BJ (cell line): Measurements from ENCODE around the gene HOMER3. TPM values are rescaled to one million over a fixed set of nuclear protein-coding genes. Genes with fewer than 3 reads are reported as not detected.

Experiments
- CTCF ChIA-PET: fragments of 350-600 bp; formaldehyde crosslinking; extraction: SDS; loops from one replicate; lab custom pipeline; 2021; ENCODE audit warnings: antibody characterized with exemption, inconsistent platforms; lab: Yijun Ruan, JAX
- POLR2A ChIA-PET: fragments of 300-600 bp; sonication (Branson Sonifier 250); formaldehyde crosslinking; extraction: SDS; loops from one replicate; lab custom pipeline; 2021; ENCODE audit warnings: antibody characterized with exemption; lab: Charles Lee
- DNase-seq: peaks from one replicate; pipeline ENCODE4 v3.0.0-alpha.2; 2011; ENCODE audit warnings: low read depth
- H3K27me3 ChIP-seq: 2 replicates; pipeline ENCODE4 v1.6.0; 2011; ENCODE audit warnings: low read length; ENCODE audit not compliant: control insufficient read depth, insufficient read depth
- H3K36me3 ChIP-seq: 2 replicates; pipeline ENCODE4 v1.5.1; 2011; ENCODE audit warnings: low read length; ENCODE audit not compliant: control insufficient read depth, insufficient read depth
- H3K4me3 ChIP-seq: 2 replicates; pipeline ENCODE4 v1.5.1; 2011; ENCODE audit warnings: low read depth, mild to moderate bottlenecking, control low read depth, low read length
- polyA plus RNA-seq: library from polyadenylated mRNA; depleted of rRNA; stranded (reverse); fragments of >200 nt; gene quantifications from 2 replicates; pipeline ENCODE4 v1.2.3, GENCODE V29; 2011
- TF ChIP-seq, protein P1 (sequence below): IDR thresholded peaks from 2 replicates; pipeline ENCODE4 v1.5.1; 2011; ENCODE audit warnings: low read depth, mild to moderate bottlenecking, control low read depth, inconsistent platforms, low read length, moderate library complexity; ENCODE audit not compliant: insufficient read depth

Gene HOMER3
- polyA plus RNA-seq, 1 experiment: 55.3 TPM

DNA sequence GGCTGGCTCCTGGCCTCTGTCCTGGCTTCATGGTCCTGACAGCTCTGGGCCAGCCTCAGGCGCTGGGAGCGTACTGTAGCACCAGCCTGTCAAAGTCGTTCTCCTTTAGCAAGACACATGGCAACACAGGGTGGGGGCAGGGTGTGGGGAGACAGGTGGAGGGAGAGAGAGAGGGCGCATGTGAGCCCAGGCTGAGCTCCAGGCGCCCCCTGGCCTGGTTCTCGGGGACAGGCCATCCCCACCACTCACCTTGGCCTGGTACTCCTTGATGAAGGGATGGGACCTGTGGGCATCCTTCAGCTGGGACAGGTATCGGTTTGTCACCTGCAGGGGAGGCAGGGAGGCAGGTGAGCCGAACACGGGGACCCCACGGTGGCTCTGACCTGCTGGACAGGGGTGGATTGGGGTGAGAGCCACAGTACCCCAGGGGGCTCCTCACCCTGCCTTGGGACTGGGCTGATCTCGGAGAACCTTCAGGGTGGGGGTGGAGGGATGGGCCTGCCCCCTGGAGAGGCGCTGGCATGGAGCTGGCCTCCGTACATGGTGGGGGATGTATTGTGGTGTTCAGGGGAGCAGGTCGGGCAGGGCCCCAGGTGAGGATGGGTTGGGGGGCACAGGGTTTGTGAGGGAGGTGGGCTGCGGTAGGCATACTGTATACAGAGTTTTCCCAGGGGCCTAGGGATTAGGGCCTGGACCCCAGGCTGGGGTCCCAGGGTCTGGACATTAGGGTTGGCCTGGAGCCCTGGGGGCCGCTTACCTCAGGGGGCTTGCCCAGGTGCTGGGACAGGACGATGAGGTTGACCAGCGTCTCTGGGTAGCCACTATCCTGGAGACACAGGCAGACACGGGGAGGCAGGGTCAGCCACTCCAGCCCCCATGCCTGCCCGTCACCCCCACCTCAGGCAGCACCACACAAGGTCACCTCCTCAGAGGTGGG, 41.1 kb downstream of the HOMER3 start:
- no peak for DNase-seq
- CTCF ChIA-PET: interaction anchor here (1.3 kb wide), 1 partner anchor 86 kb away, joined by 3 read pairs; no protein-coding TSS in a partner anchor

DNA sequence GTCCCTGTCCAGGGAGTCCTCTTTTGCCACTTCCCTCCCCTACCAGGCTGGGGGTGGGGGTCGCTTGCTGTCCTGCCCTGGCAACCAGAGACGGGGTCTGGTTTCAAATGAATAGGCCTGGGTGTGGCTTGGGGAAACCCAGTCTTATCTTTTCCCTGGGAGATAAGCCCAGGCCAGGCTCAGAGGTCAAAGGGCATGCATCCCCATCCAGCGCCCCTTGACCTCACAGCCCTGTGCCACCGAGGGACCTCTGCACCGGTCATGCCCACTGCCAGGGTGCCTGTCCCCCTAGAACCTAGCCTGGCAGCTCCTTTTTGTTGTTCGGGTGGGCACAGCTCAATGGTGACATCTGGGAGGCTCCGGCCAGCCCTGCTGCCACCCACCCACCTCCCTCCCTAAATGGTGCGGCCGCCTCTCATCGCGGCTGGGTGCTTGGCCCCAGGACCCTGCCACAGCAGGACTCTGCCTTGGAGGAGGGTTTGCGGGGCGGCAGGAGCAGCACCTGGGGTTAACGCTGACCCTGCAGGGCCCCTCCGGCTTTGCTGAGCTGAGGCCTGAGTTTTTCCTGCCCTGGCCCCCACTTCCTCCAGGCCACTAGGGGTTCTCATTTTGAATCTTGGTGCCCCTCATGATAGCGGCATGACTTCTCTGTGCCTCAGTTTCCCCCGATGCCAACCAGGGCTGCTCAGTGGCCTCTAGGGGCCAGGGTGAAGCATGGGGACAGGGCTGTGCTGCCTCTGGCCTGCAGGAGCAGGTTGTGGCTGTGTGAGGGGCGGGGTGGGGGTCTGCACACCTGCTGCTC, 42.2 kb downstream of the HOMER3 start:
- POLR2A ChIA-PET: no interaction called here
- DNase-seq: no peak
- H3K4me3 ChIP-seq: no peak overlapping the region
- peaks cover 20% of the 10 kb centered on the region for H3K36me3 ChIP-seq
- CTCF ChIA-PET: no interaction called here
- TF ChIP-seq, protein P1, sequence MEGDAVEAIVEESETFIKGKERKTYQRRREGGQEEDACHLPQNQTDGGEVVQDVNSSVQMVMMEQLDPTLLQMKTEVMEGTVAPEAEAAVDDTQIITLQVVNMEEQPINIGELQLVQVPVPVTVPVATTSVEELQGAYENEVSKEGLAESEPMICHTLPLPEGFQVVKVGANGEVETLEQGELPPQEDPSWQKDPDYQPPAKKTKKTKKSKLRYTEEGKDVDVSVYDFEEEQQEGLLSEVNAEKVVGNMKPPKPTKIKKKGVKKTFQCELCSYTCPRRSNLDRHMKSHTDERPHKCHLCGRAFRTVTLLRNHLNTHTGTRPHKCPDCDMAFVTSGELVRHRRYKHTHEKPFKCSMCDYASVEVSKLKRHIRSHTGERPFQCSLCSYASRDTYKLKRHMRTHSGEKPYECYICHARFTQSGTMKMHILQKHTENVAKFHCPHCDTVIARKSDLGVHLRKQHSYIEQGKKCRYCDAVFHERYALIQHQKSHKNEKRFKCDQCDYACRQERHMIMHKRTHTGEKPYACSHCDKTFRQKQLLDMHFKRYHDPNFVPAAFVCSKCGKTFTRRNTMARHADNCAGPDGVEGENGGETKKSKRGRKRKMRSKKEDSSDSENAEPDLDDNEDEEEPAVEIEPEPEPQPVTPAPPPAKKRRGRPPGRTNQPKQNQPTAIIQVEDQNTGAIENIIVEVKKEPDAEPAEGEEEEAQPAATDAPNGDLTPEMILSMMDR: no peak
- H3K27me3 ChIP-seq: peaks cover 7% of the 10 kb centered on the region

More for the DNA sequence above, 41.1 kb downstream of the HOMER3 start:
- Histone ChIP-seq H3K4me3 (no peak overlapping the region), H3K27me3 (peaks cover 1% of the 10 kb centered on the region), H3K36me3 (peaks cover 26% of the 10 kb centered on the region)
- TF ChIP-seq, protein P1: no peak
- POLR2A ChIA-PET: no interaction called here

DNA sequence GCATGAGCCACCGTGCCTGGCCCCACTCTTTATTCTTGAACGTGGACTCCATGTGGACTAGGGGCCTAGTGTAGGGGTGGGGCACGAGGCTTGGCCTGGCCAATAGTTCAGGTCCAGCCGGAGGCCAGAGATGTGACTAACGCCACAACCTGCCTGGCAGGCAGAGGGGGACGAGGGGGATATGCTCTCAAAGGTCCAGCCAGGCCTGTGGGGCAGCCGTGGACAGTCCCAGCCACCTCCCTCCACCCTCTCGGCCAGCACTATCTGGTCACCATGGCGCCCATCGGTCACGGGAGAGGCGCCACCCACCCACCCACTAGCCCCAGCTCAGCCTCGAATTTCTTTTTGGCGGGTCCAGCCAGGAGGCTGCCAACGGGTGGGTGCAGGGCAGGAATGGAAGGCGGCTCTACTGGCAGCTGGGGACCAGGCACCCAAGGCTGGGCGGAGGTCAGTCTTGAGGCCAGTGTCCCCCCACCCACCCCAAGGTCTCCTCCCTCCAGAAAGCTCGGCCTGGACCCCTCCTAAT, 42.9 kb downstream of the HOMER3 start:
- TF ChIP-seq, protein P1: no peak
- DNase-seq: no peak
- H3K4me3 ChIP-seq: no peak overlapping the region
- H3K27me3 ChIP-seq: peaks cover 7% of the 10 kb centered on the region
- peaks cover 16% of the 10 kb centered on the region for H3K36me3 ChIP-seq
- CTCF ChIA-PET: no interaction called here
- POLR2A ChIA-PET: no interaction called here

DNA sequence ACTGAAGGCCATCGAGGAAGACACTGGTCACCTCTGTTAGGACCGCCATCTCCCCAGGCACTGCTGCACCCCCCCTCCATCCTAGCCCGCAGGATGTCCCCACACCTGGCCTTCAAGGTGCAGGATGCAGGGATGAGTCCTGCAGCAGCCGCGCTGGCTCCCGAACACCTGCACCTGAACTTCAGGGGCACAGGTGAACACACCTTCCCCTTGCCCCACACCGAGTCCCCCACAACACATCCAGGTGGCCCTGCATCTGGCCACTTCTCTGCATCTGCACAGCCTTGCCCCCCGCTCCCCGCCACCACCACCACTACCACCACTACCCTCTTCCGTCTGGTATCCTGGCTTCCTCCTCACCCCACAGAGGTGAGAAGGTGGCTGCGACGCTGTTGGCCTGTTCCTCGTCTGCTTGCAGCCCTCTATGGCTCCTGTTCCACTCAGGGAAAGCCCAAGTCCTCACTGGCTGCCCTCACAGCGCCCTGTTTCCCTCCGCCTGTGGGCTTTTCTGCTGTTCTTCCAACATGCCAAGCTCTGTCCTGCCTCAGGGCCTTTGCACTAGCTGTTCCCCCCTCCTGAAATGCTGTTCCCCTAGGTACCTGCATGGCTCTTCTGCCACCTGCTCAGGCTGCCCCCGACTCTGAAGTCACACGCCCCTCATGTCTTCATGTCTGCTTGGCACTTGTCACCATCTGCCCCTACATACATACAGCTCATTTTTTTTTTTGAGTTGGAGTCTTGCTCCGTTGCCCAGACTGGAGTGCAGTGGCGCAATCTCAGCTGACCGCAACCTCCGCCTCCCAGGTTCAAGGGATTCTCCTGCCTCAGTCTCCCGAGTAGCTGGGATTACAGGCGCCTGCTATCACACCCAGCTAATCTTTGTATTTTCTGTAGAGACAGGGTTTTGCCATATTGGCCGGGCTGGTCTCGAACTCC, 43.7 kb downstream of the HOMER3 start:
- POLR2A ChIA-PET: no interaction called here
- CTCF ChIA-PET: interaction anchor here (4.7 kb wide), 1 partner anchor 90 kb away, joined by 33 read pairs; no protein-coding TSS in a partner anchor
- Histone ChIP-seq H3K4me3 (no peak overlapping the region), H3K36me3 (peaks cover 11% of the 10 kb centered on the region), H3K27me3 (peaks cover 7% of the 10 kb centered on the region)
- TF ChIP-seq, protein P1: no peak
- DNase-seq: no peak
